GM12892 (cell line): ENCODE results near the gene DHX9.

Experiments used
- POLR2A ChIP-seq: IDR thresholded peaks from 2 replicates; pipeline ENCODE4 v1.6.1; 2011; ENCODE audit warnings: low read depth, low read length, control low read depth
- POLR2AphosphoS5 ChIP-seq: IDR thresholded peaks from 2 replicates; pipeline ENCODE4 v1.6.1; 2011; ENCODE audit warnings: low read depth, low read length, control low read depth

DNA sequence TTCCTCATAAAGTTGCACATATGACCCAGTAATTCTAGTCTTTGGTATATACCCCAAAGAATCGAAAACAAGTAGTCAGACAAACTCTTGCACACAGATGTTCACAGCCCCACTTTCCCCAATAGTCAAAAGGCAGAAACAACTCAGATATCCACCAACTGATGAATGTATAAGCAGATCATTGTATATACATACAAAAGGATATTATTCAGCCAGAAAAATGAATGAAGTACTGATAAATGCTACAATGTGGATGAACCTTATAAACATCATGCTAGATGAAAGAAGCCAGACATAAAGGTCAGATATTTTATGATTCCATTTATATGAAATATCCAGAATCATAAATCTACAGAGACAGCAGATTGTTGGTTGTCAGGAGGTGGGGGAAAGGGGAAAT, 86.5 kb downstream of the DHX9 start:
- no peak for TF ChIP-seq POLR2AphosphoS5
- TF ChIP-seq POLR2A: no peak
